Endothelial cell of umbilical vein (primary cell): ENCODE data around the gene UPF1. TPM values are rescaled to one million over a fixed set of nuclear protein-coding genes. Genes with fewer than 3 reads are reported as not detected.

Source experiments
- BruUV-seq: library from RNA; stranded (reverse); fragments of 400-500 nt; replicated peaks from 2 replicates; lab custom pipeline; 2021; lab: Mats Ljungman, UMichigan
- CTCF ChIA-PET: fragments of 300-600, 350-600 bp; sonication (Branson Sonifier 250); formaldehyde crosslinking; loops from one replicate; lab custom pipeline; 2021; ENCODE audit warnings: antibody characterized with exemption, inconsistent platforms; lab: Charles Lee
- POLR2A ChIA-PET: fragments of 300-600, 350-600 bp; sonication (Branson Sonifier 250); formaldehyde crosslinking; loops from one replicate; lab custom pipeline; 2021; ENCODE audit warnings: antibody characterized with exemption, inconsistent platforms; lab: Charles Lee
- DNase-seq: peaks from one replicate; pipeline ENCODE4 v3.0.0-alpha.2; 2011; ENCODE audit warnings: low read depth, low spot score
- FAIRE-seq: peaks from 2 replicates; lab custom pipeline; 2011; peaks lifted over from hg19 to GRCh38; lab: Jason Lieb, UNC
- H2AFZ ChIP-seq: 2 replicates; pipeline ENCODE4 v1.6.0; 2012; ENCODE audit warnings: low read depth, low read length, control low read depth, inconsistent platforms
- H3K27ac ChIP-seq: 2 replicates; pipeline ENCODE4 v1.5.1; 2011; ENCODE audit warnings: low read depth, mild to moderate bottlenecking, control low read depth, low read length, moderate library complexity; ENCODE audit not compliant: insufficient read depth
- H3K27me3 ChIP-seq, 2 experiments: 2 replicates each; pipeline versions ENCODE4 v1.6.0 to v1.6.1; 2011; ENCODE audit warnings: low read length in 2 of 2, mixed read lengths in 1 of 2; ENCODE audit not compliant: control insufficient read depth in 2 of 2, insufficient read depth in 2 of 2
- H3K36me3 ChIP-seq, 2 experiments: 2 replicates in 1 of 2; 3 replicates in 1 of 2; pipeline ENCODE4 v1.5.1; 2011; ENCODE audit warnings: low read length in 2 of 2, mild to moderate bottlenecking in 1 of 2, moderate library complexity in 1 of 2; ENCODE audit not compliant: control insufficient read depth in 2 of 2, insufficient read depth in 2 of 2; ENCODE audit errors: extremely low read depth in 1 of 2
- H3K4me1 ChIP-seq: 3 replicates; pipeline ENCODE4 v1.5.1; 2011; ENCODE audit warnings: mild to moderate bottlenecking, low read length; ENCODE audit not compliant: control insufficient read depth, insufficient read depth; ENCODE audit errors: extremely low read depth
- H3K4me2 ChIP-seq: 2 replicates; pipeline ENCODE4 v1.6.1; 2011; ENCODE audit warnings: low read length, control low read depth, mixed read lengths; ENCODE audit not compliant: insufficient read depth
- H3K4me3 ChIP-seq, 3 experiments: fragments of 200-600 bp in 1 of 3; sonication (generic), shearing (Covaris generic) in 1 of 3; replicated peaks in 1 of 3; 2 replicates each; pipeline ENCODE4 v1.5.1; 2011 to 2016; ENCODE audit warnings: control low read depth in 3 of 3, low read length in 3 of 3, mild to moderate bottlenecking in 2 of 3, inconsistent platforms in 1 of 3, low read depth in 1 of 3, moderate library complexity in 1 of 3; ENCODE audit not compliant: insufficient read depth in 1 of 3
- H3K79me2 ChIP-seq: 2 replicates; pipeline ENCODE4 v1.6.0; 2012; ENCODE audit warnings: low read length, inconsistent platforms; ENCODE audit not compliant: control insufficient read depth, insufficient read depth
- H3K9ac ChIP-seq: replicated peaks from 2 replicates; pipeline ENCODE3; 2011; ENCODE audit warnings: low read length, control low read depth; ENCODE audit not compliant: insufficient read depth; ENCODE audit errors: extremely low read depth
- H3K9me1 ChIP-seq: replicated peaks from 3 replicates; pipeline ENCODE4 v1.6.0; 2011; ENCODE audit warnings: mild to moderate bottlenecking, low read length; ENCODE audit not compliant: control insufficient read depth, insufficient read depth; ENCODE audit errors: extremely low read depth
- H3K9me3 ChIP-seq: replicated peaks from 2 replicates; pipeline ENCODE4 v1.5.1; 2012; ENCODE audit warnings: low read length, inconsistent platforms; ENCODE audit not compliant: control insufficient read depth, insufficient read depth
- H4K20me1 ChIP-seq: replicated peaks from 2 replicates; pipeline ENCODE3; 2011; ENCODE audit warnings: mild to moderate bottlenecking, low read length; ENCODE audit not compliant: control insufficient read depth, insufficient read depth; ENCODE audit errors: extremely low read depth
- CTCF ChIP-seq, 2 donors: IDR thresholded peaks; 1 replicate in 1 of 2; 2 replicates in 1 of 2; pipeline ENCODE4 v1.5.1; 2011; ENCODE audit warnings: low read length in 2 of 2, mild to moderate bottlenecking in 2 of 2, moderate library complexity in 2 of 2, control low read depth in 1 of 2, inconsistent platforms in 1 of 2, low read depth in 1 of 2; ENCODE audit not compliant: insufficient read depth in 1 of 2; ENCODE audit errors: extremely low read depth in 1 of 2
- EZH2 ChIP-seq: IDR thresholded peaks from 2 replicates; pipeline ENCODE4 v1.6.1; 2012; ENCODE audit warnings: borderline replicate concordance, low read depth, mild to moderate bottlenecking, moderate library complexity, low read length, inconsistent platforms; ENCODE audit not compliant: severe bottlenecking
- FOS ChIP-seq: IDR thresholded peaks from 2 replicates; pipeline ENCODE4 v1.6.1; 2011; ENCODE audit warnings: mild to moderate bottlenecking, low read length, moderate library complexity, borderline replicate concordance; ENCODE audit not compliant: insufficient read depth
- GATA2 ChIP-seq: IDR thresholded peaks from 2 replicates; pipeline ENCODE4 v1.7.0; 2011; ENCODE audit warnings: low read depth, mild to moderate bottlenecking, moderate library complexity, mixed read lengths, low read length; ENCODE audit not compliant: insufficient read length, insufficient read depth
- JUN ChIP-seq: IDR thresholded peaks from 2 replicates; pipeline ENCODE4 v1.6.1; 2011; ENCODE audit warnings: borderline replicate concordance, low read depth; ENCODE audit not compliant: insufficient read length, insufficient read depth
- MAX ChIP-seq: IDR thresholded peaks from 2 replicates; pipeline ENCODE4 v1.6.1; 2011; ENCODE audit not compliant: insufficient read depth, insufficient read length
- MYC ChIP-seq: IDR thresholded peaks from one replicate; pipeline ENCODE4 v1.6.1; 2011; ENCODE audit warnings: mild to moderate bottlenecking, low read depth, low read length
- POLR2A ChIP-seq: IDR thresholded peaks from 2 replicates; pipeline ENCODE4 v1.6.1; 2012; ENCODE audit warnings: low read depth, mild to moderate bottlenecking, control low read depth, low read length
- POLR2AphosphoS5 ChIP-seq: IDR thresholded peaks from 2 replicates; pipeline ENCODE4 v1.6.1; 2012; ENCODE audit warnings: low read depth, mild to moderate bottlenecking, control low read depth, low read length, moderate library complexity; ENCODE audit not compliant: insufficient read depth
- dilution Hi-C: fragments of 300-500 bp; cut with MboI; formaldehyde crosslinking; loops from one replicate; pipeline ENCODE4 v1.15.0; 2019; ENCODE audit warnings: low sequenced_read_pairs; ENCODE audit not compliant: extremely low pct_ligation_motif_present
- intact Hi-C: fragments of 100-400 bp; cut with micrococcal nuclease; formaldehyde crosslinking; loops from one replicate; pipeline ENCODE4 v1.10.0; 2022
- polyA plus RNA-seq, 4 experiments: library from polyadenylated mRNA; depleted of rRNA in 3 of 4; stranded (reverse) in 3 of 4; unstranded in 1 of 4; fragments of >200 nt; gene quantifications; 2 replicates each; pipeline versions ENCODE4 v1.2.1 to v1.2.3, GENCODE V29; 2011 to 2012; ENCODE audit warnings: missing spikeins in 1 of 4
- total RNA-seq: library from RNA; stranded (reverse); gene quantifications from 2 replicates; pipeline ENCODE4 v1.2.3, GENCODE V29; 2021

The UPF1 gene
- total and polyA plus RNA-seq, 2 donors (not counting 3 experiments of a cell fraction or from before 2014, with no cell fraction given) = 65.9 to 68.2 TPM

- H3K4me2 ChIP-seq = no peak overlapping the region
- H3K4me3 ChIP-seq = no peak overlapping the region
- no peak overlapping the region for H3K27ac ChIP-seq
- FAIRE-seq (no peak), DNase-seq (no peak)
- no peaks in the 10 kb centered on the region for H4K20me1 ChIP-seq
- BruUV-seq = no TSS peak
- no peaks in the 10 kb centered on the region for H3K27me3 ChIP-seq
- dilution Hi-C loops (no loop called here), intact Hi-C loops (loop anchor here (2.0 kb wide), 1 partner anchor 15 kb away; no protein-coding TSS in a partner anchor)
- no peaks in the 10 kb centered on the region for H3K9me3 ChIP-seq
- TF ChIP-seq POLR2A (no peak), MAX (no peak), GATA2 (no peak), EZH2 (no peak)
- H3K9ac ChIP-seq = no peak overlapping the region
- ChIA-PET CTCF (interaction anchor here (1.2 to 5.6 kb wide), 2 partner anchors 9 to 19 kb away, joined by 3 to 79 read pairs; partner anchors contain the start of gene UPF1), POLR2A (no interaction called here)
- no peak overlapping the region for H2AFZ ChIP-seq
- peaks cover 22 to 44% of the 10 kb centered on the region in 2 experiments for H3K36me3 ChIP-seq
- H3K4me1 ChIP-seq = peaks cover 48% of the 10 kb centered on the region
- peaks cover 29% of the 10 kb centered on the region for H3K79me2 ChIP-seq
- no peaks in the 10 kb centered on the region for H3K9me1 ChIP-seq
Measured at GRCh38 chr19:18851673-18852325, 20.0 kb downstream of the UPF1 start.

- H3K36me3 ChIP-seq = peaks cover 25 to 53% of the 10 kb centered on the region in 2 experiments
- no peak overlapping the region for H3K4me3 ChIP-seq
- dilution Hi-C loops = no loop called here
Measured at GRCh38 chr19:18852648-18853047, 20.9 kb downstream of the UPF1 start.

More at GRCh38 chr19:18852648-18853047, 20.9 kb downstream of the UPF1 start:
- H4K20me1 ChIP-seq = no peaks in the 10 kb centered on the region
- H3K79me2 ChIP-seq = peaks cover 22% of the 10 kb centered on the region
- H3K4me2 ChIP-seq = no peak overlapping the region
- no peaks in the 10 kb centered on the region for H3K9me1 ChIP-seq
- no peaks in the 10 kb centered on the region for H3K27me3 ChIP-seq
- FAIRE-seq (no peak), DNase-seq (no peak)
- POLR2A ChIA-PET = no interaction called here
- TF ChIP-seq GATA2 (no peak), MAX (no peak), POLR2A (no peak), JUN (no peak), MYC (no peak), FOS (no peak), CTCF (IDR thresholded peaks at IDR 0.05; ENCODE audit: extremely low read depth in 1 of 2, insufficient read depth in 1 of 2, low read depth in 1 of 2, low read length in 2 of 2) (no peak), POLR2AphosphoS5 (no peak), EZH2 (no peak)
- peaks cover 44% of the 10 kb centered on the region for H3K4me1 ChIP-seq
- H3K9ac ChIP-seq = no peak overlapping the region
- no TSS peak for BruUV-seq
- H3K27ac ChIP-seq = no peak overlapping the region
- H3K9me3 ChIP-seq = no peaks in the 10 kb centered on the region
- CTCF ChIA-PET = no interaction called here
- intact Hi-C loops = no loop called here
- no peak overlapping the region for H2AFZ ChIP-seq
